HG02884 (cell line): ENCODE results near the gene CCNE1.

Experiments
- ATAC-seq: cut with Tn5 transposase; IDR thresholded peaks from one replicate; pipeline ENCODE4 v1.9.1; 2021; ENCODE audit warnings: mild to moderate bottlenecking, moderate library complexity; ENCODE audit not compliant: unreplicated experiment

CCNE1 gene

DNA sequence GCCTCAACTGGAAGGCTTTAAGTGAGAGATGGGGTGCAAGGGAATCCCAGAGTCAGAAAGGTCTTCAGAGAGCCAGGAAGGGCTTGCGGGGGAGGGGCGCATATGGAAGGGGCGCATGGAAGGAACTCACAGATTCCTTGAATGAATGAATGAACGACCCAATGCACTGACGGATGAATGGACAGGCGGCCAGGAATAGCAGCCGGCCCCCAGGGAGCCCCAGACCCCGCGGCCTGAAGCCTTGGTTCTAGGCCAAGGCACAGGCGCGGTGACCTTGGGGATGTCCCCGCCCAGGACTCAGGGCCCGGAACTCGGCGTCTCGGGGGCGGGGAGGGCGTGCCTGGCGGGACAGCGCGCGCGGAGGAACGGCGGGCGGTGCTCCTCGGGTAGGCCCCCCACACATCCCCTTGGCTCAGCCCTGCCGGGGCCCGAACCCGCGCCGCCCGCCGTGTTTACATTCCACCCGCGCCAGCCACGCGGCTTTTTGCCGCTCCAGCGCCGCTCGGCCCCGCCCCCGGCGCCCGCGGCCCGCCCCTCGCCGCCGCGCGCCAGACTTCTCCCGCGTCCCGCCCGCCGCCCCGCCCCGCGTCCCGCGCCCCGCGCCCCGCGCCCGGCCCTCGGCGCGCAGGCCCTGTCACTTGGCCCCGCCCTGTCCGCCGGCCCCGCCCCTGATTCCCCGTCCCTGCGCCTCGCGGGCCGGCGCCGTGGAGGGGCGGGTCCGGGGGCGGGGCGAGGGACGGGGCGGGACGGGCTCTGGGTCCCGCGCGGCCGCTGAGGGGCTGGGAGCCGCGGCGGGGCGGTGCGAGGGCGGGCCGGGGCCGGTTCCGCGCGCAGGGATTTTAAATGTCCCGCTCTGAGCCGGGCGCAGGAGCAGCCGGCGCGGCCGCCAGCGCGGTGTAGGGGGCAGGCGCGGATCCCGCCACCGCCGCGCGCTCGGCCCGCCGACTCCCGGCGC lies at the start of gene CCNE1:
TSS of gene CCNE1 (plus strand) at position 867 of the 955 bp plus-strand sequence. CDS start 565 bp downstream, outside the sequence.
- ATAC-seq = peak; percentile 58

DNA sequence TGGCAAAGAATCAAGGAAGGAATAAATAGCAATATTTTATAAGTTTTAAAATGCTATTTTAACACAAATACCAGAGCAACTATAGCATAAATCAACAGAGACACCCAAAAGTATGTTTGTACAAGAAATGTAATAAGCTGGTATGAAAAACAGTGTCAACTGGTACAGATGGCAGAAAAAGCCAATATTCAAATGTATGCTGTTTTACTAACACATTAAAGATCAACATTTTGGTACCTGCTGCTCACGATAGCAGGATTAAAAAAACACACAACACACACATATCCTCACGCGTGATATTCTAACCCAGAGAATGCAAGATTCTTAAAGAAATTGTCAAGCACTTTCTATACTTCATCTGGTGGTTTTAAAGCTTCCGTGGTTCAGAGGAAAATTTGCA lies 48.6 kb upstream of the CCNE1 start:
- no peak for ATAC-seq

DNA sequence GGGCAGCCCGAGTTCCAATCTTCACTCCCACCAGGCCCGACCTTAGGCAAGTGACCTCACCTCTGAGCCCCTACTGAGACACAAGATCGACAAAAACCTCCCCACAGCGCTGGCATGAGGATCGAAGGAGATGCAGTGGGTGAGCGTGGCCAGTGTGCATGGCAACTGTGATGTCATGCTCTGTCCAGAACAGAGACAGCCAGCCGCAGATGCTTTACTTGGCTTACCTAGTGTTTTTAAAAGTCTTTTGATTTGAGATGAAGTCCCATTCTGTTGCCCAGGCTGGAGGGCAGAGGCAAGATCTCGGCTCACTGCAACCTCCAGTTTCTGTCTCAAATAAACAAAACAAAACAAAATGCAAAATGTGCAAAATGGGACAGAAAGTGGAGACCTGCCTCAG lies 47.4 kb upstream of the CCNE1 start:
- ATAC-seq = no peak

DNA sequence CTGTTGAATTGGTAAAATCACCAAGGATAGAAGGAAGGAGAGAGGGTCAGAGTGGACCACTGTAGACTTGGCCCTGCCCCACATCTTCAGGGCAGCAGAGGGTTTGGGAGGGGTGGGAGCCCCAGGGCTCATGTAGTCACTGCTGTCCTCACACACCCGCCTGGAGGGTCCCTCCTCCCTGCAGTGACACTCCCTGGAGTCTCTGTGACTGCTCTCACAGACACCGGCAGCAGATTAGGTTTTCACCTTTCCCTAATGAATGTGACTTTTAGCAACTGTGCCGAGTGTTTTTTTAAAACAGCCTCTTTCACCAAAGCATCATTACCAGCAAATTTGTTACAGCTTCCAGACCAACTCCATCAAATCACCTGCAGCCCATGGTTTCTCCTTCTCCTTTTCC lies 45.7 kb upstream of the CCNE1 start:
- no peak for ATAC-seq

DNA sequence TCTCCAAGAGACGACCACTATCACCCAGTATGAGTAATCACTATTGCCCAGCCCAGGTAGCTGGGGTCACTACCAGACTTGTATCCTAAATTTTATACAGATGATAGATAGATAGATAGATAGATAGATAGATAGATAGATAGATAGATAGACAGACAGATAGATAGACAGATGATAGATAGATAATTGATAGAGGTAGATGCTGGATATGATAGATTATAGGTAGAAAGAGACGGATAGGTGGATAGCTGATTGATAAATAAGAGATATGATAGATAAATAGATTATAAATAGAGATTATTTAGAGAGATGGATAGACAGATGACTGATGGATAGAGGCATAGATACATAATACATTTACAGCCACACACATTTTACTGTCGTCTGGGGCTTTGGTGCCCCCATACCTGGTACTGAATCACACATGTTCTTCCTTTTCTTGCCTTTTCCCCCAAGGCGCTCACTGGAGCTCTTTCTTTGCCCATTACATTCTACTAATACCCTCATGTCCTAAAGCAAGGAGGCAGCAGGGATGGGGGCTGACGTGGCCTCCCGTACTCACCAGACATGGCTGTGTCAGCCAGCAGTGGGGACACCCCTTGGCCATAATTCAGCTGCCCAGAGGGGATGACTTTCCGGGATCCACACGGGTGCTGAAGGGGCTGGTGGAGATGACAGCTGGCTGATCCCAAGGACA lies 44.6 kb upstream of the CCNE1 start:
- ATAC-seq = no peak

DNA sequence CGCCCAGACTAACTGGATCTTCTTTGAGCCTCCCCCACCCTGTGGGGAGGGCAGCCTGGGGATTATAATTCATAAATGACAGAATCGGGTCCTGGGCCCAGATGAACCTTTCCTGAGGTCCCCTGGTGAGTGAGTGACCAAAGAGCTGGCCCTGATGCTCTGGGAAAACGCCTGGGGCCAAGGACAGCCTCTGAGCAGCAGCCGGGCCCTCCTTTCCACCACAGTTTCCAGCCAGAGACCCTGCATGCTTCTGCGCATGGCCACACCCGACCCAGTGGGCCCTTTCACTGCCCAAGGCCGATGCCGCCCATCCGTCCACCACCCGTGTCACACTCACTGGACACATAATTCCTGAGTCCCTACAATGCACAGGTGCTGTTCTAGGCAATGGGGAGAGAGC lies 43.6 kb upstream of the CCNE1 start:
- ATAC-seq = no peak

DNA sequence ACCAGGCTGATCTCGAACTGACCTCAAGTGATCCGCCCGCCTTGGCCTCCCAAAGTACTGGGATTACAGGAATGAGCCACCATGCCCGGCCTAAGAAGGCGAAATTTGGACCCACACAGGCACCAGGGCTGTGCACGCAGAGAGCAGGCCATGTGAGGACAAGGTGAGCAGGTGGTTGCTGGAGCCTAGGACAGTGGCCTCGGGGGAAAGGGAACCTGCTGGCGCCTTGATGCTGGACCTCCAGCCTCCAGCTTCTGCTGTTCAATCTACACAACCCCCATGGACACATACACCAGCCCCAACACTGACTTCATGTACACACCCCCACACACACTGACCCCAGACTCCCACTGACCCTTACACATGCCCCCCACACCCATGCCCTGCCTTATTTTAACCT lies 41.8 kb upstream of the CCNE1 start:
- no peak for ATAC-seq

DNA sequence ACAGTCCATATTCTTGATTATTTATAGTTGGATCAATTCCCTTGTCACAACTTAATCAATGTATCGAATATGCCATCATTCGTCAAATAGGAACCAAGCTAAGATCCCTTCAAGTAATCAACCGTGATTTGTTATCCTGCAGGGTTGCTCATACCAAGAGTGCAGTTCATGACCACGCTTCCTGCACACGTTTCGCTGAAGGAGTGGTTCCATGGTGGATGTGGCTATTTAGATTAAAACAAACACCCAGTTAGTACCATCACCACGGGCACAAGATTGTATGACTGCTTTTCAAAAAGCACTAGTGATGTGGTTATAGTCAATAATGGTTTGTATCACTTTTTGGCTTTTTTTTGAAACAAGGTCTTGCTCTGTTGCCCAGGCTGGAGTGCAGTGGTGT lies 41.1 kb upstream of the CCNE1 start:
- ATAC-seq = no peak

DNA sequence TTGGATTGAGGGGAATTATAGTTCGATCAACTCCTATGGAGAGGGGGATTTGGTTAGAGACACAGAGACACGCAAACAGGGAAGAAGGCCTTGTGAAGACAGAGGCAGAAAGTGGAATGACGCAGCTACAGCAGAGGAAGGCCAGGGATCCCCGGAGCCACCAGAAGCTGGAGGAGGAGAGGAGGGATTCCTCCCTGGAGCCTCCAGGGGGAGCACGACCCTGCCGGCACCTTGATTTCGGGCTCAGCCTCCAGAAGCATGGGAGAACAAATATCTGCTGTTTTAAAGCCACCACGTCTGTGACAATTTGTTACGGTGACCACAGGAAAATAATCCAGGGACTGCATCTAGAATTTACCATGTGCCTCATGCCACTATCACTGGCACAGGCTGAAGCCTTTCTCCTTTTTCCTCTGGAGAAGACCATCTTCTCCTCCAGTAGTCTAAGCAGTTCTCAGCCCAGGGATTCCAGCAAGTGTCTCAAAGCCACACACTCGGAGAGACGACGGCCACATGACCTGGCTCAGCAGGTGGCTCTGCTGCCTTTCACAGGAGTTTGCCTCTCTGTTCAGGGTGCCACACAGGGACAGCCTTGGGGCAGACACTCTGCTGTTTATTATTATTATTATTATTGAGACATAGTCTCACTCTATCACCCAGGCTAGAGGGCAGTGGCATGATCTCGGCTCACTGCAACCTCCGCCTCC lies 39.9 kb upstream of the CCNE1 start:
- ATAC-seq = no peak

DNA sequence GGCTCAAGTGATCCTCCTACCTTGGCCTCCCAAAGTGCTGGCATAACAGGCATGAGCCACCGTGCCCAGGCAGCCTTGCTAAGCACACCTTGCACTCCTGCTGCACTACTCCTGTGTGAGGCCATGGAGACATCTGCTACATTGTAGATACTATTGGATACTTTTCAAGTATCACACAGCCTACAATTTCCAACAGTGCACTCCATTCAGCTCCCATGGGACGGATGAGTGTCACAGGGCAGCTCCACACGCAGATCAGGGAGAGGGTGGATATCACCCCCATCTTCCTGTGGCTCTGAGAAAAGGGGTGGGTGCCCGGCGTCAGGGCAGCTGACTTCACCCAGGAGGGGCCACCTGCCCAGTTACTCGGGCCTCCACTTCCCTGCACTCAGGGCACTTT lies 39.1 kb upstream of the CCNE1 start:
- ATAC-seq = no peak

DNA sequence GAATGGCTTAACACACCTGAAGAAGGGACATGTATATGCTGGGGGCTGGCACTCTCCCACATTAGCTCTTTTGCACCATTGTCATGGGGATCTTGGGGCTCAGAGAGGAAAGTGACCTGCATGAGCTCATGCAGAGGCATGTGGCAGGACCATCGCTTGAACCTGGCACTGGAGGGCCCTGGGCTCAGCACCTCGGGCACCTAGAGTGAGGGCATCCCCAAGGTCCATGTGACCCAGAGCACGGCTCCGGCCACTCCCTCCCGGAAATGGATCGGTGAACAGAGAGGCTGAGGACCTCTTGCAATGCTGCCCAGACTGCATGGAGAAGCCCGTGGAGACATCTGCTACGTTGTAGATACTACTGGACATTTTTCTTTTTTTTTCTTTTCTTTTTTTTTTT lies 38.6 kb upstream of the CCNE1 start:
- ATAC-seq = no peak

DNA sequence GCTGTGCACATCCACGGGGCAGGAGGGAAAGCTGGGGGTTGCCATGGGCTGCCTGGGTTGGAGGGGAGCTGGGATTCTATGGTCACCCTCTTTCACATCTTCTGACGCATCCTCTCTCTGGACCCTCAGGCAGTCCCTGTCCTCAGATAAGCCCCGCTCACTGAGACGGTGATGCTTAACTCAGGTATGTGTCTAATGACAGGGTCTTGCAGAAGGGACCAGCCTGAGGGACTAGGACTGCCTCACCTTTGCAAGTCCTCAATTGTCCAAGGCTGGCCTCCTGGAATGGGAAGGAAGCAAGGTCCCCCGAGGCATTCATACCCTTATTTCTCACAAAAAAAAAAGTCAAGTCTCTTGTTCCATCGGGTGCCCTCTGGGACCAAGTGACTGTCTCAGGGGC lies 37.7 kb upstream of the CCNE1 start:
- no peak for ATAC-seq

DNA sequence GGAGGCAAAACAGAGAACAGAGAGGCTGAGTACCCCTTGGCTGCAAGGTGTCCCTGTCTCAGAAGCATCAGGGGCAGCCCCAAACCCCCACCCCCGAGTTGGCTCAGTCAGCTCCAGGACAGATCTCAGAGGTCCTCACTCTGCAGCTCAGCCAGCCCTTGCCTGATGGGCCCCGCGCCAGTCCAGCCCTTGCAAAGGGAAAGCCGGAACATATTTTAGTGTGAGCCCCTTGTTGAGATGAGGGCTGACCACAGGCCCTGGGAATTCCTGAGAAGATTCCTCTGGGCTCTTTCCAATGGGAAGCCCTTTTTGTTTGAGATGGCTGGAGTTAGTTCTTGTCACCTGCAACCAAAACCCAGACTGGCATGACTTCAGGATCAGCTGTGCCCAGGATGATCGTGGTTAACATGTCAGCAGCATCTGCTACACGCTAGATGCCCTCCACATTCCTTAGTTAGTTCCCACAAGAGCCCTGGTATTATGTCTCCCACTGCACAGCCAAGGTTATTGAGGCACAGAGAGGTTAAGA lies 33.9 kb upstream of the CCNE1 start:
- no peak for ATAC-seq

DNA sequence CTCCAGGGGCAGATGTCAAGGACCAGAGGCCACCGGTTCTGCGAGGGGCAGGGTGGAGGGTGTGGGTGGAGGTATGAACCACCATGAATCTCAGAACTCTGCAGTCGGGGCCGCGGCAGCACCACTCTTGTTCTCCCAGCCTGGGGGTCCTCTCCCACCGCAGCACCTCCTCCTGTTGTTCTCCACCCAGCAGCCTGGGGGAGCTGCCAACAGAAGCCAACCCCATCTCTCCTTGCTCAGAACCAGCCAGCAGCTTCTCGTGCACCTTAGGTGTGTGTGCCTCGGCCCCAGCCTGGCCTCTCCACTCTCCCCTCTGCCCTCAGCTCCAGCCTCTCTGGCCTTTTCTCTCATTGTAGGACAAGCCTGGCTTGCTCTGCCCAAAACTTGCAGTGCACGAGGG lies 31.9 kb upstream of the CCNE1 start:
- no peak for ATAC-seq

DNA sequence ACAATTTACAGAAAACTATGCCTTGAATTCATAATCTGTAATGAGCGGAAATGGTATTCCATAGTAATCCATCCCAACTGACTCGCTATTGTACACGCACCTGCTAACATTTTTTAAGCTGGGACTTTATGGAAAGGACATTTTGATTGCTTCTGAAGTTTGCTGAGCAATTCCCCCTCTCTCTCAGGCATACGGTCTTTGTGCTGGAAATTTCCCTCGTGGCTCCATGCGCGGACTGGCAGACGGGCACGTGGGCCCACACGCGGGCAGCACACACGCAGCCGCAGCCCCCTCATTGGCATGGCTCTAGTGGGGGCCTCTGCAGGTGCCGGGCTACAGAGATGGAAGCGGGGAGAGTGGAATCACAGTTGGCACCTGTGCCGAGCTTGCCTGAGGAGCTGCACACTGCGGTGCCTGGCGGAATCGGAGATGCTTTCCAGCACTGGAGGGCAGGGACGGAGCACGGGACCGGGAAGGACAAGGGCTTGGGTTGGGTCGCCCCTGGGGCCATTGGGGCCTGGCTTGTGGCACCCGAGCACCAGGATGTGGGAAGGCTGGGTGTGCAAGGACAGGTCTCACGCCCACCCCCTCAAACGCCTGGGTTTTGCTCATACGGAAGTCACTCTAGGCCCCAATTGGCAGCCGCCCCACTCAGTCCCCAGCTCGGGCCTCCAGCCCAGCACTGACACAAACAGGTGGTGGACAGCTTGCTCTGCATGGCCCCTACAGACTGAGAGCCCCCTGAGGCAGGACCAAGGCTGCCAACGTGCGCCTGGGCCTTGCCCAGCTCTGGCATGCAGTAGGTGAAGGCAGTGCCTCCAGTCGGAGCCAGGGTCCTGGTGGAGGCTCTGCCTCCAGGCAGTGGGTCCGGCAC lies 30.2 kb upstream of the CCNE1 start:
- ATAC-seq = no peak

DNA sequence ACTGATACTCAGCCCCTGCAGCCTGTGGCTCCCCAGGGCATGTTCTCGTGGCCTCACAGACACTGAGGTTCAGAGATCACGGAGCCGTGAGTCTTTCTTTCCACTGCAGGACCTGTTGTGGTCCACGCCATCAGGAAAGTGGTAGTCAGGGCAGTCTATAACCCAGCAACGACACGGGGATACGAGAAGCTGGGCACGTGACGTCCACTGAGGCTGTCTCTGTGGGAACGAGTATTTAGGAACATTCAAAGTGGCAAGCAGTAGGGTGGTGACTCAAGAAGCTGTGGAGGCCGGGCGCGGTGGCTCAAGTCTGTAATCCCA lies 29.6 kb upstream of the CCNE1 start:
- ATAC-seq = no peak

DNA sequence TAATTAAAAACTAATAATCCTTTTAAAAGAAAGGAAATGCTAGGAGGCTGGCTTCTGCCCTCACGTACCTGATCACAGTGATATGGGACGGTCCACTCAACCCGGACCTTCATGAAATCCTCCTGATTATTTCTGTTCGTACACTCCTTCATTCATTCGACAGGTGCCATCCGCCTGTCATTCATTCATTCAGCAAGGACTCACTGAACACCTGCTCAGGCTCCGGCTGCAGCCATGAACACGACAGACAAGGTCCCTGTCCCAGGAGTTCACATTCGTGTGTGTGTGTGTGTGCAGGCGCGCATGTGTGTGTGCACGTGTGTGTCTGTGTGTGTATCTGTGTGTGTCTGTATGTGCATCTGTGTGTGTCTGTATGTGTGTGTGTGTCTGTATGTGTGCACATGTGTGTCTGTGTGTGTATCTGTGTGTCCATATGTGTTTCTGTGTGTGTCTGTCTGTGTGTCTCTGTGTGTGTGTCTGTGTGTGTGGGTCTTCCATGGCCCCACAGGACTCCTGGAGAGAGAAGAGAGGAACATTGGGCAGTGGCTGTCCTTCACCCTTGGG lies 28.1 kb upstream of the CCNE1 start:
- ATAC-seq = no peak

DNA sequence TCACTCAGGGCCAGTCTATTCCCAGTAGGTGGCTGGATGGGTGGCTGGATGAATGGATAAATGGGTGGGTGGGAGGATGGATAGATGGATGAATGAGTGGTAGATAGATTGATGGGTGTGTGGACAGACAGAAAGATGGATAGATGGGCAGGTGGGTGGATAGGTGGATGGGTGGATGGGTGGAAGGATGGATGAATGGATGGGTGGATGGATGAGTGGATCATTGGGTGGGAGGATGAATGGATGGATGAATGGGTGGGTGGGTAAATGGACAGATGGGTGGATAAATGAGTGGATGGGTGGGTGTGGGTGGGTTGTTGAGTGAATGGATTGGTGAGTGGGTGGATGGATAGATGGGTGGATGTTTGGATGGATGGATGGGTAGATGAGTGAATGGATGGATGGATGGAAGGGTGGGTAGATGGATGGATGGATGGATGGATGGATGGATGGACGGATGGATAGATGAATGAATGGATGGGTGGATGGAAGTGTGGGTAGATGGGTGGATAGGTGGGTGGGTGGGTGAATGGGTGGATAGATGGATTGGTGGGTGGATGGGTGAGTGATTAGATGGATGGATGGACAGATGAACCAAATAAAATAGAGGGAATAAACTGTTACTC lies 27.1 kb upstream of the CCNE1 start:
- no peak for ATAC-seq

DNA sequence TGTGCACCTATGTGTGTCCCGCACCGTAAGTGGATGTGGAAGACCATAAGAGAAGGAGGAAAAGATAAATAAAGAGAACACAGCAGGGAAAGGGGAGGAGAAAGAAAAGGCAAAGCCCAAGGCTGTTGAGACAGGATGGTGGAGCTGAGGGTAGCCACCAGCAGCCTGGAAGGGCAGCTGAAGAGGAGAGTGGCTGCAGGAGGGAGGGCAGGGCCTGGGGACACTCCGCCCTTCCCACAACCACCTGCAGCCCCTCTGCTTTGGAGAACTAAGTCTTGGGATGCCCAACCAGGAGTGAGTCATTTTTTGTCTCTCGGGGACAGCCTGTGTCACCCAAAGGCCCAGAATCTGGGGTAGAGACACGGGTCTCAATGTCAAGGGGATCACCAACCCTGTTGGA lies 26.4 kb upstream of the CCNE1 start:
- ATAC-seq = no peak
